Ishikawa (cell line): Measurements from ENCODE around the gene SCO1.

ENCODE experiments used
- CEBPB ChIP-seq: IDR thresholded peaks from 2 replicates; pipeline ENCODE4 v1.6.1; 2012
- CREB1 ChIP-seq: IDR thresholded peaks from 2 replicates; pipeline ENCODE4 v1.6.1; 2012; ENCODE audit warnings: low read depth
- EGR1 ChIP-seq: IDR thresholded peaks from 2 replicates; pipeline ENCODE4 v1.6.1; 2012
- EP300 ChIP-seq: IDR thresholded peaks from 2 replicates; pipeline ENCODE4 v1.6.1; 2012; ENCODE audit warnings: borderline replicate concordance
- FOXM1 ChIP-seq: IDR thresholded peaks from 2 replicates; pipeline ENCODE4 v1.6.1; 2012; ENCODE audit warnings: low read depth, borderline replicate concordance
- MAX ChIP-seq: IDR thresholded peaks from 2 replicates; pipeline ENCODE4 v1.6.1; 2012
- RAD21 ChIP-seq: IDR thresholded peaks from 2 replicates; pipeline ENCODE4 v1.6.1; 2012; ENCODE audit warnings: low read depth
- REST ChIP-seq: IDR thresholded peaks from 2 replicates; pipeline ENCODE4 v1.6.1; 2012; ENCODE audit warnings: low read depth, mild to moderate bottlenecking
- TEAD4 ChIP-seq: IDR thresholded peaks from 2 replicates; pipeline ENCODE4 v1.6.1; 2012
- USF1 ChIP-seq: IDR thresholded peaks from 2 replicates; pipeline ENCODE4 v1.6.1; 2012
- YY1 ChIP-seq: IDR thresholded peaks from 2 replicates; pipeline ENCODE4 v1.6.1; 2012; ENCODE audit warnings: low read depth

- TF ChIP-seq RAD21, result no peak
- TF ChIP-seq YY1, result no peak
- no peak for TF ChIP-seq EGR1
- TF ChIP-seq TEAD4, result no peak
- no peak for TF ChIP-seq EP300
- TF ChIP-seq REST, result no peak
- no peak for TF ChIP-seq USF1
- TF ChIP-seq MAX, result no peak
- TF ChIP-seq CREB1, result no peak
- no peak for TF ChIP-seq FOXM1
- no peak for TF ChIP-seq CEBPB
These were observed 44.2 kb upstream of the SCO1 start for GRCh38 chr17:10741416-10742135.
